Heart left ventricle (tissue), 16 donors: ENCODE data around the gene NAA38. TPM values are rescaled to one million over a fixed set of nuclear protein-coding genes. Genes with fewer than 3 reads are reported as not detected.

Experiments used
- ATAC-seq, 4 donors: fragments of 200-7000 bp; cut with Tn5 transposase; one replicate each; pipeline ENCODE4 v1.9.1; 2020 to 2022; ENCODE audit warnings: moderate library complexity in 4 of 4, mild to moderate bottlenecking in 3 of 4, moderate number of reproducible peaks in 1 of 4
- DNase-seq, 5 donors: peaks; one replicate each; pipeline ENCODE4 v3.0.0-alpha.2; 2020
- H3K27ac ChIP-seq, 12 donors: fragments of 200-600 bp; sonication (generic) in 4 of 12; one replicate each; pipeline versions ENCODE4 v1.5.0 to v1.8.0; 2016 to 2022; ENCODE audit warnings: mild to moderate bottlenecking in 2 of 12
- H3K27me3 ChIP-seq, 9 donors: fragments of 200-600 bp; sonication (generic) in 2 of 9; one replicate each; pipeline versions ENCODE4 v1.5.1 to v1.8.0; 2016 to 2022; ENCODE audit warnings: mild to moderate bottlenecking in 3 of 9
- H3K36me3 ChIP-seq, 9 donors: fragments of 200-600 bp; sonication (generic) in 2 of 9; one replicate each; pipeline versions ENCODE4 v1.5.0 to v1.8.0; 2018 to 2022; ENCODE audit warnings: mild to moderate bottlenecking in 2 of 9
- H3K4me1 ChIP-seq, 12 donors: fragments of 200-600 bp; sonication (generic) in 4 of 12; one replicate each; pipeline versions ENCODE4 v1.5.0 to v1.8.0; 2016 to 2022; ENCODE audit warnings: mild to moderate bottlenecking in 3 of 12
- H3K4me3 ChIP-seq, 12 donors: fragments of 200-600 bp; sonication (generic) in 4 of 12; one replicate each; pipeline versions ENCODE4 v1.5.0 to v1.8.0; 2017 to 2022; ENCODE audit warnings: mild to moderate bottlenecking in 9 of 12, moderate library complexity in 4 of 12
- H3K9me3 ChIP-seq, 12 donors: fragments of 200-600 bp; sonication (generic) in 4 of 12; one replicate each; pipeline versions ENCODE4 v1.5.0 to v1.8.0; 2016 to 2022; ENCODE audit warnings: mild to moderate bottlenecking in 1 of 12
- CTCF ChIP-seq, 12 donors: fragments of 200-600 bp; sonication (generic) in 4 of 12; IDR thresholded peaks; one replicate each; pipeline versions ENCODE4 v1.5.0 to v1.8.0; 2018 to 2022; ENCODE audit warnings: antibody characterized with exemption in 12 of 12, mild to moderate bottlenecking in 5 of 12
- POLR2A ChIP-seq, 2 donors: fragments of 450-650 bp; IDR thresholded peaks; one replicate each; pipeline ENCODE4 v1.6.1; 2017; ENCODE audit warnings: antibody characterized with exemption in 2 of 2, mild to moderate bottlenecking in 2 of 2, moderate library complexity in 2 of 2
- WGBS, 4 donors: extraction: QIAGEN DNeasy Blood & Tissue Kit in 2 of 4; methylation state at CpG; one replicate each; pipeline versions ENCODE4 v1.1.5 to v1.1.7; 2013 to 2018; 5-methylcytosine and 5-hydroxymethylcytosine counted together
- intact Hi-C, 10 donors: fragments of 100-400 bp; cut with DNase I; formaldehyde crosslinking; loops; one replicate each; pipeline versions ENCODE4 v1.11.1 to v1.14.2; 2022
- polyA plus RNA-seq, 2 donors: library from polyadenylated mRNA; stranded (reverse); fragments of 200-250 nt; gene quantifications; one replicate each; pipeline ENCODE4 v1.2.3, GENCODE V29; 2013
- total RNA-seq, 9 donors: library from RNA; depleted of rRNA in 2 of 9; stranded (reverse); fragments of >200 nt in 2 of 9; fragmentation: NEBNext Ultra II Directional in 3 of 9; extraction: Animal tissue kit (Norgen Biotek cat#: 25700) in 3 of 9; gene quantifications; one replicate each; pipeline versions ENCODE4 v1.1.0 to v1.2.4, GENCODE V29; 2016 to 2023
- donor health status: ischemic (EF 13 %, LVEDD 7.1; RV severe dilation, severe dysfunction).
- donor health status: healthy with polysubstance abuse.
- donor health status: DM: no; HTN: yes; CAD: no.
- donor health status: DM: no; HTN: no; CAD: no.
- donor health status: ischemic (EF 25% LVEDD 6.9; RV normal size, moderate dysfunction).
- donor health status: ischemic (EF 25% LVEDD 5.7; RV mildly dilated, moderate dysfunction).
- donor health status: healthy.
- donor health status: DM: yes; HTN: yes; CAD: no.
- donor health status: ischemic (EF 35%, LVEDD 5.7; RV mildly dilated, moderate dysfunction).
- donor health status: nonischemic (EF 11% LVEDD 7.7; RV severe dilation, severe dysfunction).
- donor health status: DM: yes; HTN: yes; CAD: no.
- donor health status: PGD.
- donor health status: ischemic (EF 29% LVEDD 5.4; RV normal size, mild dysfunction).
- donor health status: nonischemic (EF 23%, LVEDD 6.1; RV moderate dilation, normal function).

The NAA38 gene
- total and polyA plus RNA-seq, 11 donors: 60.9 to 179 (median 74.2) TPM

DNA sequence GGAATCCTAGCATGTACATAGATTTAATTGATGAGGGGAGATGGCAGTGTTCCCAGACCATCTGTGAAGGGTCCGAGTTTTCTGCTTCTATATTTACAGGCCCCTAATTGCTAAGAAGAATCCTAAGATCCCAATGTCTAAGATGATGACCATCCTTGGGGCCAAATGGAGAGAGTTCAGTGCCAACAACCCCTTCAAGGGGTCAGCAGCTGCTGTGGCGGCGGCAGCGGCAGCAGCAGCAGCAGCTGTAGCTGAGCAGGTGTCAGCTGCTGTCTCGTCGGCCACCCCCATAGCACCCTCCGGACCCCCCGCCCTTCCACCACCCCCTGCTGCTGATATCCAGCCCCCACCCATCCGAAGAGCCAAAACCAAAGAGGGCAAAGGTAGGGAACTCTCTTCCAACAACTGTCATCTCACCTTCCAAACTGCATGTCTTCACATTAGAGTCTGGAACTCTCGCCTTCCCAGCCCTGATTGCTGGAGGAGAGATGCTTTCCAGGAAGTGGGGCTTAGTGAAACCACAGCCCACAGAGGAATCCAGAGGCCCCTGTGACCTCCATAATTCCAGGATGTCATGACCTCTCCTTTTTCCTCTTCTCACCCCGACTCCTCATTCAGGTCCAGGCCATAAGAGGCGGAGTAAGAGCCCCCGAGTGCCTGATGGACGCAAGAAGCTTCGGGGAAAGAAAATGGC, 36.0 kb upstream of the NAA38 start:
- WGBS, 4 donors: 92 to 96% (median 94%) methylated on average over 7 to 15 of the region's 15 CpGs
- H3K36me3 ChIP-seq: peaks cover 0 to 83% (median 65%) of the 10 kb centered on the region in 9 donors

GRCh38 chr17:7889166-7889955, 32.0 kb upstream of the NAA38 start:
- WGBS, 4 donors: 18 to 32% (median 24%) methylated on average over 10 to 11 of the region's 11 CpGs
- Histone ChIP-seq H3K4me3 (peak overlapping the region in 7 of 12 donors; percentile 23 to 86 (median 78)), H3K36me3 (peaks cover 0 to 44% (median 30%) of the 10 kb centered on the region in 9 donors), H3K9me3 (no peaks in the 10 kb centered on the region), H3K27ac (peak overlapping the region; percentile 72 to 98 (median 91)), H3K27me3 (no peaks in the 10 kb centered on the region), H3K4me1 (peaks cover 17 to 49% (median 43%) of the 10 kb centered on the region in 12 donors)
- TF ChIP-seq CTCF (IDR thresholded peaks at IDR 0.05) (peak; percentile 30 to 65 (median 49)), POLR2A (IDR thresholded peaks at IDR 0.05) (no peak)
- peak; percentile 96 to 99 (median 99) for DNase-seq
- ATAC-seq: peak; percentile 85 to 91 (median 89)
- intact Hi-C loops: loop anchor here in 4 of 10 donors (2.0 to 5.0 kb wide), 5 partner anchors 25 to 43 kb away; partner anchors contain the start of genes CNTROB (in 2 of the 4), NAA38 (in 1 of the 4) and TRAPPC1 (in 1 of the 4)

More for the DNA sequence above, 36.0 kb upstream of the NAA38 start:
- Histone ChIP-seq H3K27ac (no peak overlapping the region), H3K4me1 (peaks cover 13 to 33% (median 20%) of the 10 kb centered on the region in 12 donors), H3K9me3 (no peaks in the 10 kb centered on the region), H3K4me3 (no peak overlapping the region), H3K27me3 (no peaks in the 10 kb centered on the region)
- TF ChIP-seq CTCF (IDR thresholded peaks at IDR 0.05): no peak
- no peak for TF ChIP-seq POLR2A (IDR thresholded peaks at IDR 0.05)
- DNase-seq (no peak), ATAC-seq (no peak)
- intact Hi-C loops: loop anchor here in 3 of 10 donors (10.0 kb wide), 1 partner anchor 69 kb away; no protein-coding TSS in a partner anchor

DNA sequence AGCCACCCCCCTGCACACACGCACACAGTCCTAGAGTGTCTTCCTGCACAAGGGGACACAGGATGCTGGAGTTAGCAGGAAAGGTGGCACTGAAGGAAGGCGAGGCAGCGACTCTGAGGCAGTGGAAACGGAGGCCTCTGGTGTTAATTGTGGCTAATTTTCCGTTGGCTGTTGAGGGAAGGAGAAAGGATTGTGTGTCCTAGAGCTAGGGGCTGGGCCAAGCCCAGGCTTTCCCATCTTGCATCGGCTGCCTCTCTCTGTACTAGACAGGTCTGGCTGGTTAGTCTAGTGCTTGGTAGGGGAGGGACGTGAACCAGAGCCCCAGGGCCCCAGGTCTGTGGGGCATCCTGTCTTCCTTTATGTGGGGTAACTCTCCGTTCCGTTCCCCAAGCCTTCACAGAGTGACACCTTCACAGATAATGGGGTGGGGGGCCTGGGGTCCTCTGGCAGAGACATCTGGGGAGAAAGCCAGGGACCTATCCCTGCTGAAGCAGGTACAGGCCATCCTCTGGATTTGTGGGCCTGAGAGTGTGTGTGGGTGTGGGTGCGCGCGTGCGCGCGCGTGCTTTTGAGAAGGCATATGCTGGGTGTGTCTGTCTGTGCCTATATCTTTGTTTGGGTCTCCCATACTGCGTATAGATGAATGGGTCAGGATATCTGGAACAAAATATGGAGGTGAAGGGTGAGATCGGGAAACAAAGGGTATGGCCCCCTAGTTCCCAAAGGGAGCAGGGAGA, 31.0 kb upstream of the NAA38 start, which contains the start of gene CHD3:
Gene CHD3 (plus strand): TSS at position 606 of the 737 bp plus-strand sequence. CDS start 212 bp downstream, outside the sequence.
- intact Hi-C loops: loop anchor here in 4 of 10 donors (2.0 to 5.0 kb wide), 5 partner anchors 26 to 44 kb away; partner anchors contain the start of genes CNTROB (in 2 of the 4), NAA38 (in 1 of the 4) and TRAPPC1 (in 1 of the 4)
- Histone ChIP-seq H3K9me3 (no peaks in the 10 kb centered on the region), H3K27ac (peak within 1 kb of the TSS; percentile 72 to 98 (median 91)), H3K4me3 (peak within 1 kb of the TSS; percentile 8 to 86 (median 76)), H3K36me3 (peaks cover 0 to 34% (median 20%) of the 10 kb centered on the region in 9 donors), H3K4me1 (peaks cover 17 to 57% (median 44%) of the 10 kb centered on the region in 12 donors), H3K27me3 (no peaks in the 10 kb centered on the region)
- 28 to 41% (median 33%) methylated on average over 17 to 18 of the region's 18 CpGs for WGBS, 4 donors
- TF ChIP-seq POLR2A (IDR thresholded peaks at IDR 0.05) (no peak), CTCF (IDR thresholded peaks at IDR 0.05) (no peak)
- ATAC-seq: peak; percentile 4 to 71 (median 32)
- peak in 1 of 5 donors; percentile 40 for DNase-seq
